NK-92 (cell line): ENCODE measurements around the gene CLNS1A.
"Not testable (repeated sequence)": the region's sequence is repeated elsewhere in the genome, so short reads cannot be mapped to it uniquely, and the experiment has no call there.

Experiments used
- DNase-seq: peaks from one replicate; lab custom pipeline; 2025; ENCODE audit not compliant: unreplicated experiment; lab: John Stamatoyannopoulos, UW

CLNS1A gene

DNA sequence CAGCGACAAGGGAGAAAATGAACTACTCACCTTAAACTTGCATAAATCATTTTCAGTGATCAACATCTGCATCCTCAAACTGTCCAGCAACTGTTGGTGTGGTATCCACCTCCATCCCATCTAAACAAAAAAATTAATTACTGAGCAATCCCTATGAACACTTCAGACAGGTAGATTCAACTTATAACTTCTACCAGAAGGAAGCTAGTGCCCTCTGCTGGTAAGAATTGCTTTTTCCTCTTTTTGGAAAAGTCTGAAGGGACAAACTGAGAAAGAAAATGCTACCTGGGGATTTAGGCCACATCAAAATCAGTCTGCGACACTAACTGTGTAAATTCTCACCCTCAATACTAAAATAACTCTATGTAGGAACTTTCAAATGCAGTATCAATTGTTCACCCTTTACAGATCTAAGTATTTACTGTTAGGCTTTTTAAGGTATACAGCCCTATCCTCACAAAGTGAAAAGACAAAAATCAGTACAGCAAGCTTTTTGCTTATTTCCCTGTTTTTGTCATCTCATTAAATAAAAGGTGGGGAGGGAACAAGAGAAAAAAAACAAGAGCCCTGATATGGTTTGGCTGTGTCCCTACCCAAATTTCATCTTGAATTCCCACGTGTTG lies 17.9 kb downstream of the CLNS1A start:
- no peak for DNase-seq

DNA sequence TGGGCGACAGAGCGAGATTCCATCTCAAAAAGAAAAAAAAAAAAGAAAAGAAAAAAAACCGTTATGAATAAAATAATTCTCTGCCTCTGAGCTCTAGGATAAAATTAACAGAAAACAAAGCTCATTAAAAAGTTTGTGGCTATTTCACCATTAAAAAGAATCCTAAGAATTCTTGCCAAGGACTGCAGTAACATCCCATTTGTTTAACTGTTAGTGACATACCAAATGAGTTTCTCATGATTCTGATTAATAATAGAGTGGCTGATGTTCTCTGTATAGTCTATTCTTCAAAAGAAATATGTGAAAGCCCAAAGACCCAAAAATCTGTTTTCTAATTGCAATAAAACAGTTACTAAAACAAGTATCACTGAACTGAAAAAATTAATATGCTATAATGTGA lies 19.7 kb downstream of the CLNS1A start:
- DNase-seq, result no peak

DNA sequence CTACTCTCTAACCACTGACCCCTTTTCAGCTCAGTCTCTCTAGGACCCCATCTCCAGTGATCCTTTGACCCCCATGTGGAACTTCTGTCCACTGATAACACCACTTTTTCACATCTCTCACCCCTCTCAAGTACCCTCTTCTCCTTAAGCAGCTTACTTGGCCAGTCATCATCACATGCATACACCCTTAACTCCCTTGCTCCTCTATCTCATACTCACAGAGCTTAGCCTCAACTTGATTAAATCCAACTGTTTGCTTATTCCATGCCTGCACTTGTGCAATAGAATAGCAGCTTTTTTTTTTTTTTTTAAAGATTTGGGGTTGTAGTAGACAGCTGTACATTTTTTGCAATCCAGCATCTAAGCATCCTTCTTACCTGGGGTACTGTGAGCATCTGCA lies 25.7 kb downstream of the CLNS1A start:
- DNase-seq, result no peak

DNA sequence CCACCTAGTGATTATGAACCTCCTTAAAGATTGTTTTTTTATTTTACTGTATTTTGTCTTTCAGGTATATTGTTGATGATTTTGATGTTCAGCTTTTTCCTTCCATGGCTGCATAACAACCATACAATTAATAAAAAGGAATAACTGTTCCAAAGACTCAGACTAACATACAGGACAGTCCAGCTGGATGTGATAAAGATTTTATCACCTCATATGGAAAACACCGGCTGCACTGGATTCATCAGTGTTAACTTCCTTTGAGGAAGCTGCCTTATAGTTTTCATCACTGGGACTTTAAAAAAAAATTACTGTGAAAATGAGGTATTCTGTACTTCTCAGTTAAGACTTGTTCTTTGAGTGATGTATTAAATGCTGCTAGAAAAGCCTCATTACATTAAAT lies 28.4 kb downstream of the CLNS1A start:
- DNase-seq, result no peak

DNA sequence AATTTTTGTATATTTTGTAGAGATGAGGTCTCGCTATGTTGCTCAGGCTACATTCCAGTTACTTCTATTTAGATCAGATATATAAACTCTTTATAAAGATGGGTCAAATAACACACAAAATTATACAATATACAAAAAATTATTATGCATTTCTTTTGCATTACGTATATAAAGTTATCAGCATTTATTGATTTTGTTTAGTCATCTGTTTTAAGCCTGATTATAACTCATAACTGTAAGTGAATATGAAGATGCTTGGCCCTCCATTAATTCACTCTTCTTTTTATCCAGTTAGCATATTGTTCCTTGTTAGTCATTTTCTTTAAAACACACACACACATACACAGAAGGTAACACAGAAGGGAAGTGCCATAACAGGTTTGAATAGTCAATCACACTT lies 33.3 kb downstream of the CLNS1A start:
- DNase-seq, result no peak

DNA sequence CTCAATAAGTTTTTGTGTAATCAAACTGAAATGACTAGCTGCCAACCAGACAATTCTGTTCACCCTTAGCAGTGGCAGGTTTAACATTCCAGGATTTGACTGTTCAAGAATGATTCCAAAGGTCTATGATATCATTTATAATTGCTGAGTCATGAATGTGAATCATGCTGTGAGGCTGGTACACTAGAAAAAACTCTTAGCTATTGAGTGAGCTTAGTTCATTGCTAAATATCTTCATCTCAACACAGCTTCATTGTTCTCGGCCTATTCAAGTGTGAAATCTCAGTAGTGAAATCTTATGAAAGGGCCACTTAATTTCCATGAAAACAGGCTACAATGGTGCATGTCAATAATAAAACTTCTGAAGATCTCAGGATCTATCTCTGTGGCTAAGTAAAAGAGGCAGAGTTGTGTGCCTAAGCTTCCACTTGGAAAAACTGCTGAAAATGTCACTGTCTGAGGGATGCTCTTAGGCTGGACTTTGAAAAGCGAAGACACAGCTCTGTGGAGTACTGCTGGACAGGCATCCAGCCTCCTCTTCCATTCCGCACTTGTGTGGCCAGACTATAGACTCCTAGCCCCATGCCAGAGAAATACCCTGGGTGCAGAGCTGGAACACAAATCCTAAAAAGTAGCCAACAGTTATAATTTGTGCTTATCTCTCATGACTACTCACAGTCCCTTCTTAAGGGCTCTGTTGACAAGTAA lies 35.1 kb downstream of the CLNS1A start:
- no peak for DNase-seq

DNA sequence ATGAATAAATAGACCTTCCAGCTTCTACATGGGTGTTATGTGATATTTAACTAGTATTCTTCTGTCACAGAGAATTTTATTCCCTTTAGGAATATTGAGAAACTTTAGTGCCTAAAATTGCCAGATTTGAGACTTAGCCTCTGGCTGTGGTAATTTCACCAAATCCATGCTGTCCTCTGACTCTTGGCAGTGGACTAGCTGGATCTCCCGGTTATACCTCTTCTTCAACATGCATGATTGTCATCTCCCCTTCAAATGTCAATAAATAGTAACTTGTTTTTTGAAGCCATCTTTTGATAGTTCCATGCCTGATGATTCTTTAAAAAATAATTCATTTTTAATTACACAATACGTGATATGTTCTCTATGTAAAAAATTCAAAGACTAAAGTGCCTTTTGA lies 39.4 kb downstream of the CLNS1A start:
- no peak for DNase-seq

DNA sequence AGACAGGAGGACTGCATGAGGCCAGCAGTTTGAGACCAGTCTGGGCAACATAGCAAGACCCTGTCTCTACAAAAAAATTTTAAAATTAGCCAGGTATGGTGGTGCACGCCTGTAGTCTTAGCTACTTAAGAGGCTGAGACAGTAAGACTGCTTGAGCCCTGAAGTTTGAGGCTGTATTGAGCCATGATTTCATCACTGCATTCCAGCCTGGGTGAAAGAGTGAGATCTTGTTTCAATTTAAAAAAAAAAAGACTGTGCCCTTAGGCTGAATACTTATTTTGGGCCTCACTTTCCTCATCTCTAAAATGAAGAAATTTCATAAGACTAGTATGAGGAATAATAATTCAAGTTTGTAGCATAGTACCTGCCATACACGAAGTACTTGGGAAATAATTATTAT lies 41.0 kb downstream of the CLNS1A start:
- DNase-seq, result no peak

DNA sequence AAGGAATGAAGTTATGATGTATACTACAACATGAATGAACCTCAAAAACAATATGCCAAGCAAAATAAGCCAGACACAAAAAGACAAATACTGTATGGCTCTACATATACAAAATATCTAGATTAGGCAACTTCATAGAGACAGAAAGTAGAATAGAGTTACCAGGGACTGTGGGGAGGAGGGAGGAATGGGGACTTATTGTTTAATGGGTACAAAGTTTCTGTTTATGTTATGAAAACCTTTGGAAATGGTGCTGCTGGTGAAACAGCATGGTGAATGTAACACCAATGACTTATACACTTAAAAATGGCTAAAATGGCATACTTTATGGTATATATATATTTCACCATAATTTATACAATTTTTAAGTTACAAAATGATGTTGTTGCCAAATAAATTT lies 43.7 kb downstream of the CLNS1A start:
- DNase-seq, result no peak

DNA sequence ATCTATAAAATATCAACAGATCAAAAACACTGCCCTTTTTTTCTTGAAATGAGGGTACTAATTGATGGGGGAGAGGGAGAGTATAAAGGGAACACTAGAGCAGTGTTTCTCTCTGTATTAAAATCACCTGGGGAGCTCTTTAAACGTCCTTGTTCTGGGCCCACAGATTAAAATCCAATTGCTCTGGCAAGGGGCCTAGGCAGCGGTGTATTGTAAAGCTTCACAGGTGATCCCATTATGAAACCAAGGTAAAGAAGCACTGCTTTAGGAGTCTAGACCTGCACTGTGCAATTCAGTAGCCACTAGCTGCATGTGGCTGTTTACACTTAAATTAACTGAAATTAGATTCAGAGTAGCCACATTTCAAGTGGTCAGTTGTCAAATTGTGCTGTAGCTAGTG lies 44.9 kb downstream of the CLNS1A start:
- DNase-seq, result no peak

DNA sequence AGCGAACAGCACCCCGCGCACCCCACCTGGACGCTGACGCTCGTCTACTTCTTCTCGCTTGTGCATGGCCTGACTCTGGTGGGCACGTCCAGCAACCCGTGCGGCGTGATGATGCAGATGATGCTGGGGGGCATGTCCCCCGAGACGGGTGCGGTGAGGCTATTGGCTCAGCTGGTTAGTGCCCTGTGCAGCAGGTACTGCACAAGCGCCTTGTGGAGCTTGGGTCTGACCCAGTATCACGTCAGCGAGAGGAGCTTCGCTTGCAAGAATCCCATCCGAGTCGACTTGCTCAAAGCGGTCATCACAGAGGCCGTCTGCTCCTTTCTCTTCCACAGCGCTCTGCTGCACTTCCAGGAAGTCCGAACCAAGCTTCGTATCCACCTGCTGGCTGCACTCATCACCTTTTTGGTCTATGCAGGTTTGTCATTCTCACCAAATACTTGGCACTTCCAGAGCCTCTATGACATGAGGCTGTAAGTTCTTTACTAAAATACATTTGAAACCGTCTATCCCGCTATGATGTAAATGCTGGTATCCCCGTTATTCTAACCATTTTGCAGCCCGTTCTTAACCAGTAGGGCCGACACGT lies 47.3 kb downstream of the CLNS1A start:
- DNase-seq, result no peak

DNA sequence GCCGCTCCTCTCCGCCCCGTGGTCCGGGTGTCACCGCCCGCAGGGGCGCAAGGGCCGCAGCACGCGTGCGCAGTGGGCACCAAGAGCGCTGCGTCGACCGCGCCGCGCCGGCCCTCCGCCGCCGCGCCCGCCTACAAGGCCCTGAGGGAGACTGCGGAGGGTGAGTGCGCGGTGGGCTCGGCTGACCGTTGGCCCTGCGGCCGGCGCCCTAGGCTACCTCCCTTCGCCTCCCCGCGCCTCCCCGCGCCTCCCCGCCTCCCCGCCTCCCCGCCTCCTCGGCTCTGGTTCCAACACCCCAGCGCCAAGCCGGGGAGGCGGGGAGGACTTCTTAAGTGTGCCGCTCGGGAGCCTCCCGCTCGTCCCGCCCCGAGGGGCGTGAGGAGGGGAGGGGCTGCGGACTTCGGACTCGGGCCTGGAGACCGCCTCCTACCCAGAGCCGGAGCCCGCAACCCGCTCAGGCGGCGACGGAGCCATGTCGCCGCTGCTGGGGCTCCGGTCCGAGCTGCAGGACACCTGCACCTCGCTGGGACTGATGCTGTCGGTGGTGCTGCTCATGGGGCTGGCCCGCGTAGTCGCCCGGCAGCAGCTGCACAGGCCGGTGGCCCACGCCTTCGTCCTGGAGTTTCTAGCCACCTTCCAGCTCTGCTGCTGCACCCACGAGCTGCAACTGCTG lies 47.9 kb downstream of the CLNS1A start, which contains the start of gene AQP11:
AQP11 (plus strand) TSS at position 433 of the 673 bp plus-strand sequence; CDS start at position 473, 40 bp downstream.
- DNase-seq, result no peak

DNA sequence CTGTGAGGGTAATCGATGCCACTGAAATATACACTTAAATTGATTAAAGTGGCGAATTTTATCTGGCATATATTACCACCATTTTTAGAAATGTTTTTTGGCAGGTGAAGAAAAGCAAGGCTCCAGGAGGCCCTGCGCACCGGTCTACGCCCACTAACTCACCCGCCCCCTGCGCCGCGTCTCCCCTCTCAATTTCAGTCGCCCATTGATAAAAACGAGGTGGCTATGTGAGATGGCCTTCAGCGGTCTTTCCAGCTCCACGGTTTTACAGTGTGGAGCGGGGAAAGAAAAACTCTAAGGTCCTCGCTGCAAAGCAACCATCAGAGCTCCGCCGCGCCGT lies 48.4 kb downstream of the CLNS1A start:
- no peak for DNase-seq

DNA sequence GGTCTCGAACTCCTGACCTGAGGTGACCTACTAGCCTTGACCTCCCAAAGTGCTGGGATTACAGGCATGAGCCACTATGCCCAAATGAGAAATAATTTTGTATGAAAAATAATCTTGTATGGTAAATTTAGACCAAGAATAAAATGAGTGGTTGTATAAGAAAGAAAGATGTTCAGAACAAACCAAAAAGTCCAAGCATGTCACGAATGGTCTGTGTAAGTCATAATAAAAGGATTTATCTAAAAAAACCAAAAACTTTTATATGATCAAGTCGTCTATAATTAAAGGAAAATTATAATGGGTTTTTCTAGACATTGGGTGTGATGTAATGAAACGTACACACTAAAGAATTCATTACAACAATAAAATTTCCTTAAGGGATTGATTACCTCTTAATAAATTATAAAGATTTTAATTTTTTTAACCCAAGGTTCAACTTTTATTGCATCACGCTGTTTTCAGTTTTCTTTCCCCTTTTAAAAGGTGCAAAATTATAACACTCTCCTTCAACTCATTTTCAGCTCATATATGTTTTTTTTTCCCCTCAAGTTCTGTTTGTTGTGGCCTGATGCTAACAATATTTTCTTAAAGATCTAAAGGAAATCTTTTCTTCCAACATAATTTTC lies 56.8 kb downstream of the CLNS1A start:
- DNase-seq, result no peak

DNA sequence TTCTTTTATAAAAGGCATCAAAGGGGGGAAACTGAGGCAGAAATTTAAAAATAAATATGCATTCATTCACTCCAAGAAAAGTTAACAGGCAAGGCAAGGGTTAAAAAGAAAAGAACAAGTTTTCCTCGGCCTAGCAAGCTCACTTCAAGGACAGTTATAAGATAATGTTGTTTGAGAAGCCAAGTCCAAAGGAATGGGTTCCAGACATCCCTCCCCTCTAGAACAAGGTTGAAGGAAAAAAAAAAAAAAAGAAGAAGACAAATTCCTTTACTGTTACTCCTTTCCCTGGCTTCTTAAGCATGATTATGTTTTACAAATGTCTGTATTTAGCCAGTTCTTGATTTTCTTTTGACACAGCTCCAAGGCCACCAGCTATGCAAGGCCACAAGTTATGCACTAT lies 62.2 kb downstream of the CLNS1A start:
- not testable (repeated sequence) for DNase-seq

DNA sequence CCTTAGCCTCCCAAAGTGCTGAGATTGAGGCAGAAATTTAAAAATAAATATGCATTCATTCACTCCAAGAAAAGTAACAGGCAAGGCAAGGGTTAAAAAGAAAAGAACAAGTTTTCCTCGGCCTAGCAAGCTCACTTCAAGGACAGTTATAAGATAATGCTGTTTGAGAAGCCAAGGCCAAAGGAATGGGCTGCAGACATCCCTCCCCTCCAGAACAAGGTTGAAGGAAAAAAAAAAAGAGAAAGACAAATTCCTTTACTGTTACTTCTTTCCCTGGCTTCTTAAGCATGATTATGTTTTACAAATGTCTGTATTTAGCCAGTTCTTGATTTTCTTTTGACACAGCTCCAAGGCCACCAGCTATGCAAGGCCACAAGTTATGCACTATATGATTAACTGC lies 66.7 kb downstream of the CLNS1A start:
- DNase-seq, result not testable (repeated sequence)

DNA sequence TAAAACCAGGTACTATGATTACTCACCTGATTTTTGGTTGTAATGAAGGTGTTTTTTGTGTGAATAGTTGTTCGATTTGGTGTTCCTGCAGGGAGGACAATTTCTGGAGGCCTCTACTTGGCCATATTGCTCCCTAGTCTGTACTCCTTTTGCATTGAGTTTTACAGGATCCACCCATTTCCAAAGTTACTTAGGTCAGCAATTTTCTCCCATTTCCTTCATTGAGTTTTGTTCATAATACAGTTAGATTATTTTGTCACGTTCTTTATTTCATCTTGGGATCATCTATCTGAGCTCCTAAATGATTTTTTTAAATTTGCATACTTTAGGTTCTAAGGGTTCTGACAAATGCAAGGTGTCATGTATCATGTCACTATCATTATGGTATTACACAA lies 67.9 kb downstream of the CLNS1A start:
- no peak for DNase-seq

DNA sequence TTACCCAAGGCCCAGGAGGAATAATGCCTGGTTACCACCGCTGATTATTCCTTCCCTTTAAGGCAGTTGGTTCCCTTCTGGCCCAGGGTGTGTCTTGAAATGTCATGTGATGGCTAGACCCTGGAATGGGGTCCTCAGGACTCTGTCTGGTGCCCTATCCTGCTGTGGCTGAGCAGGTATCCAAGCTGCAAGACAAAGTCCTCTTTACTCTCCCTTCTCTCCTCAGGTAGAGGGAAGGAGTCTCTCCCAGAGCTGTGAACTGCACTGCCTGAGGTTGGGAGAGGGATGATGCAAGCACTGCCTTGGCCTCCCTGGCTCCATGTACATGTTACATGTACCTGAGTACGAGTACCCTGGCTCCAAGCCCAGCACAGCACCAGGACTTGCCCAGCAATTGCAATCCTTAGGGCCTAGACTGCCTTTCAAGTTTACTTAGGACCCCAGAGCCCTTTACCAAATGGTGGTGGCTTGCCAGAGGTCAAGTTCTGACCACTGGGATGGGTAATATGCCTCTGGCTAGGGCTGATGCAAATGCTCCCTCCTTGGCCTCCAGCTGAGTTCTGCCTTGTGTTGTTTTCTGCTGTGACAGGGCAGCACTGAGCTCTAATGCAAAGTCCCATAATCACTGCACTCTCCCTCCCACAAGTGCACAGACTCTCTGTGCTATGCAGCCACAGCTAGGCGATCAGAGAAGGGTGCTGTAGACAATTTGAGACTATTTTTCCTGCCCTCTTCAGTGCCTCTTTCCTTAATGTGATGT lies 68.5 kb downstream of the CLNS1A start:
- no peak for DNase-seq

DNA sequence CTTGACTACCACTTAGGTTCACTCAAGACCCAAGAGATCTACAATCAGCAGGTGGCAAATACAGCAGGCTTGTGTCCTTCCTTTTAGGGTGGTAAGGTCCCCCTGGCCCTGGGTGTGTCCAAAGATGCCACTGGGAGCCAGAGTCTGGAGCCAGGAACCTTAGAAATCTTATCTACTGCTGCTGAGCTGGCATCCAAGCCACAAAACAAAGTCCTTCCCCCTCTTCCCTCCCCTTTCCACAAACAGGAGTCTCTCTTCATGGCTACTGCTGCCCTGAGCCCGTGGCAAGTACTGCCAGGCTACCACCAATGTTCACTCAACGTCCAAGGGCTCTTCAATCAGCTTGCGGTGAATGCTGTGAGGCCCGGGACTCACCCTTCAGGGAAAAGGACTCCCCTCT lies 69.3 kb downstream of the CLNS1A start:
- DNase-seq, result no peak
